H1 (cell line): ENCODE results near the gene KCTD21. TPM values are rescaled to one million over a fixed set of nuclear protein-coding genes. Genes with fewer than 3 reads are reported as not detected.

Source experiments
- CTCF ChIA-PET: fragments of 300-600 bp; sonication (Branson Sonifier 250); formaldehyde crosslinking; loops from one replicate; lab custom pipeline; 2021; ENCODE audit not compliant: partially characterized antibody; lab: Charles Lee
- POLR2A ChIA-PET: fragments of 300-600 bp; sonication (Branson Sonifier 250); formaldehyde crosslinking; loops from one replicate; lab custom pipeline; 2021; ENCODE audit warnings: inconsistent platforms; ENCODE audit not compliant: partially characterized antibody; lab: Charles Lee
- DNase-seq, 2 experiments: peaks; one replicate each; pipeline versions ENCODE4 v3.0.0 to v3.0.0-alpha.2; 2010 to 2022; ENCODE audit warnings: low spot score in 2 of 2, low read depth in 1 of 2, mixed read lengths in 1 of 2
- FAIRE-seq: peaks from 2 replicates; lab custom pipeline; 2011; peaks lifted over from hg19 to GRCh38; lab: Jason Lieb, UNC
- H2AFZ ChIP-seq: 2 replicates; pipeline ENCODE4 v1.8.1; 2012; ENCODE audit warnings: low read length, inconsistent platforms
- H2AK5ac ChIP-seq: 2 replicates; pipeline ENCODE4 v1.6.1; 2013; ENCODE audit warnings: low read depth, low read length
- H2BK120ac ChIP-seq: replicated peaks from 2 replicates; pipeline ENCODE3; 2013; ENCODE audit warnings: low read depth, low read length, inconsistent platforms
- H2BK12ac ChIP-seq: 2 replicates; pipeline ENCODE4 v1.6.1; 2013; ENCODE audit warnings: low read depth, low read length
- H2BK15ac ChIP-seq: 2 replicates; pipeline ENCODE4 v1.6.1; 2013; ENCODE audit warnings: low read length
- H2BK20ac ChIP-seq: 2 replicates; pipeline ENCODE4 v1.6.1; 2013; ENCODE audit warnings: low read length
- H2BK5ac ChIP-seq: 2 replicates; pipeline ENCODE4 v1.6.1; 2013; ENCODE audit warnings: low read depth, low read length
- H3K14ac ChIP-seq: 2 replicates; pipeline ENCODE4 v1.6.1; 2013; ENCODE audit warnings: inconsistent platforms; ENCODE audit not compliant: insufficient read length
- H3K18ac ChIP-seq: 2 replicates; pipeline ENCODE4 v1.6.1; 2013; ENCODE audit warnings: low read length; ENCODE audit errors: extremely low read depth
- H3K23ac ChIP-seq: 2 replicates; pipeline ENCODE4 v1.6.1; 2013; ENCODE audit warnings: inconsistent platforms; ENCODE audit not compliant: insufficient read length
- H3K23me2 ChIP-seq: 2 replicates; pipeline ENCODE4 v1.6.1; 2013; ENCODE audit warnings: low read depth, low read length
- H3K27ac ChIP-seq: 2 replicates; pipeline ENCODE4 v1.6.1; 2011; ENCODE audit warnings: low read depth, low read length, inconsistent platforms
- H3K27me3 ChIP-seq, 4 experiments: replicated peaks in 1 of 4; 1 replicate in 1 of 4; 2 replicates in 3 of 4; pipeline versions ENCODE4 v1.6.1 to v1.8.1; 2011 to 2013; ENCODE audit warnings: low read length in 3 of 4, mild to moderate bottlenecking in 3 of 4, inconsistent platforms in 2 of 4, mixed read lengths in 2 of 4, moderate library complexity in 1 of 4; ENCODE audit not compliant: control insufficient read depth in 3 of 4, insufficient read depth in 3 of 4; ENCODE audit errors: extremely low read depth in 1 of 4
- H3K36me3 ChIP-seq, 4 experiments: 2 replicates each; pipeline versions ENCODE4 v1.6.1 to v1.8.1; 2011 to 2013; ENCODE audit warnings: mild to moderate bottlenecking in 4 of 4, low read length in 3 of 4, moderate library complexity in 2 of 4, control low read depth in 1 of 4, inconsistent platforms in 1 of 4; ENCODE audit not compliant: insufficient read depth in 4 of 4, control insufficient read depth in 2 of 4
- H3K4ac ChIP-seq: replicated peaks from 2 replicates; pipeline ENCODE3; 2013; ENCODE audit warnings: low read length, low read depth, mixed read lengths, inconsistent platforms; ENCODE audit not compliant: insufficient read length
- H3K4me1 ChIP-seq, 4 experiments: replicated peaks in 1 of 4; 1 replicate in 1 of 4; 2 replicates in 3 of 4; pipeline versions ENCODE4 v1.6.1 to v1.8.1; 2011 to 2013; ENCODE audit warnings: low read length in 3 of 4, inconsistent platforms in 2 of 4, mixed read lengths in 1 of 4; ENCODE audit not compliant: insufficient read depth in 4 of 4, control insufficient read depth in 3 of 4
- H3K4me2 ChIP-seq, 2 experiments: 2 replicates each; pipeline versions ENCODE4 v1.6.1 to v1.8.1; 2011 to 2013; ENCODE audit warnings: low read depth in 2 of 2, low read length in 2 of 2, control low read depth in 1 of 2, inconsistent platforms in 1 of 2, mild to moderate bottlenecking in 1 of 2; ENCODE audit not compliant: insufficient read depth in 1 of 2
- H3K4me3 ChIP-seq, 4 experiments: fragments of 200-600, 300-600 bp in 1 of 4; sonication (generic), shearing (Covaris generic), sonication (Bioruptor Twin) in 1 of 4; 2 replicates each; pipeline versions ENCODE4 v1.5.1 to v1.8.1; 2011 to 2016; ENCODE audit warnings: low read length in 4 of 4, low read depth in 3 of 4, control low read depth in 2 of 4, inconsistent platforms in 2 of 4, mild to moderate bottlenecking in 2 of 4, mixed read lengths in 1 of 4, moderate library complexity in 1 of 4; ENCODE audit not compliant: insufficient read depth in 2 of 4; ENCODE audit errors: extremely low read depth in 1 of 4
- H3K56ac ChIP-seq: replicated peaks from 2 replicates; pipeline ENCODE3; 2013; ENCODE audit warnings: low read depth, mild to moderate bottlenecking, mixed read lengths, low read length, inconsistent platforms; ENCODE audit not compliant: insufficient read length
- H3K79me1 ChIP-seq: 2 replicates; pipeline ENCODE4 v1.6.1; 2013; ENCODE audit warnings: low read depth, low read length, control low read depth
- H3K79me2 ChIP-seq, 2 experiments: 2 replicates each; pipeline versions ENCODE4 v1.6.1 to v1.8.1; 2012 to 2013; ENCODE audit warnings: low read length in 2 of 2, mild to moderate bottlenecking in 2 of 2, inconsistent platforms in 1 of 2; ENCODE audit not compliant: insufficient read depth in 2 of 2, control insufficient read depth in 1 of 2
- H3K9ac ChIP-seq, 4 experiments: replicated peaks in 1 of 4; 1 replicate in 1 of 4; 2 replicates in 3 of 4; pipeline versions ENCODE4 v1.6.1 to v1.8.1; 2011 to 2013; ENCODE audit warnings: low read depth in 3 of 4, low read length in 3 of 4, control low read depth in 2 of 4, mild to moderate bottlenecking in 2 of 4, moderate library complexity in 2 of 4, inconsistent platforms in 1 of 4; ENCODE audit errors: extremely low read depth in 1 of 4
- H3K9me3 ChIP-seq, 2 experiments: 2 replicates each; pipeline versions ENCODE4 v1.6.1 to v1.8.1; 2012 to 2013; ENCODE audit warnings: mild to moderate bottlenecking in 2 of 2, moderate library complexity in 2 of 2, control low read depth in 1 of 2, inconsistent platforms in 1 of 2, low read depth in 1 of 2, low read length in 1 of 2, mixed read lengths in 1 of 2; ENCODE audit not compliant: insufficient read depth in 2 of 2
- H4K20me1 ChIP-seq, 2 experiments: replicated peaks in 1 of 2; 2 replicates each; pipeline versions ENCODE3 to v1.8.1; 2011 to 2013; ENCODE audit warnings: inconsistent platforms in 2 of 2, low read length in 2 of 2, mild to moderate bottlenecking in 1 of 2; ENCODE audit not compliant: insufficient read depth in 2 of 2, control insufficient read depth in 1 of 2
- H4K5ac ChIP-seq: 2 replicates; pipeline ENCODE4 v1.6.1; 2013; ENCODE audit warnings: low read length, low read depth, mixed read lengths, inconsistent platforms; ENCODE audit not compliant: insufficient read length
- H4K8ac ChIP-seq: 2 replicates; pipeline ENCODE4 v1.8.0; 2013; ENCODE audit warnings: mild to moderate bottlenecking, moderate library complexity, low read length, inconsistent platforms; ENCODE audit not compliant: insufficient read depth; ENCODE audit errors: extremely low read depth
- H4K91ac ChIP-seq: replicated peaks from 2 replicates; pipeline ENCODE3; 2013; ENCODE audit warnings: low read length, mixed read lengths, inconsistent platforms; ENCODE audit not compliant: insufficient read length
- CHD2 ChIP-seq: IDR thresholded peaks from 2 replicates; pipeline ENCODE4 v1.6.1; 2012; ENCODE audit warnings: low read length, improper control_type of control experiment
- CREB1 ChIP-seq: IDR thresholded peaks from 2 replicates; pipeline ENCODE4 v1.6.1; 2012; ENCODE audit warnings: inconsistent platforms
- EP300 ChIP-seq, 2 experiments: IDR thresholded peaks; 1 replicate in 1 of 2; 2 replicates in 1 of 2; pipeline ENCODE4 v1.6.1; 2011 to 2012; ENCODE audit warnings: low read depth in 2 of 2, low read length in 2 of 2, mild to moderate bottlenecking in 2 of 2, borderline replicate concordance in 1 of 2, inconsistent platforms in 1 of 2, moderate library complexity in 1 of 2
- KDM1A ChIP-seq: fragments of 200-600, 300-600 bp; sonication (generic); IDR thresholded peaks from 2 replicates; pipeline ENCODE4 v1.7.1; 2016; ENCODE audit warnings: mild to moderate bottlenecking, low read length, borderline replicate concordance
- POLR2A ChIP-seq, 2 experiments: IDR thresholded peaks; 1 replicate in 1 of 2; 2 replicates in 1 of 2; pipeline ENCODE4 v1.6.1; 2011; ENCODE audit warnings: low read depth in 2 of 2, low read length in 2 of 2, mild to moderate bottlenecking in 2 of 2; ENCODE audit errors: control extremely low read depth in 1 of 2
- SIN3A ChIP-seq, 2 experiments: IDR thresholded peaks in 1 of 2; conservative IDR thresholded peaks in 1 of 2; 2 replicates each; pipeline ENCODE4 v1.6.1; 2011 to 2012; ENCODE audit warnings: low read length in 2 of 2, improper control_type of control experiment in 1 of 2, low read depth in 1 of 2, mild to moderate bottlenecking in 1 of 2
- TAF7 ChIP-seq: optimal IDR thresholded peaks from 2 replicates; pipeline ENCODE3; 2011; ENCODE audit warnings: low read depth, mild to moderate bottlenecking, inconsistent platforms, low read length, moderate library complexity, borderline replicate concordance
- WGBS, 2 experiments: shearing (Covaris generic) in 1 of 2; methylation state at CpG; one replicate each; pipeline versions ENCODE4 v1.1.6 to v1.1.7; 2013 to 2015; ENCODE audit warnings: low lambda C conversion rate in 2 of 2, mixed read lengths in 2 of 2, inconsistent platforms in 1 of 2, low coverage in 1 of 2, missing lambda C conversion rate in 1 of 2; ENCODE audit not compliant: insufficient replicate concordance in 2 of 2, insufficient coverage in 1 of 2, insufficient read length in 1 of 2; ENCODE audit errors: extremely low coverage in 1 of 2, missing lambda C conversion rate in 1 of 2; 5-methylcytosine and 5-hydroxymethylcytosine counted together
- polyA plus RNA-seq, 7 experiments: library from polyadenylated mRNA; depleted of rRNA in 3 of 7; stranded (reverse) in 5 of 7; unstranded in 2 of 7; fragments of >200 nt in 5 of 7; fragments of 200-250 nt in 2 of 7; gene quantifications; 1 replicate in 5 of 7; 2 replicates in 1 of 7; 4 replicates in 1 of 7; pipeline versions ENCODE4 v1.2.1 to v1.2.3, GENCODE V29; 2011 to 2013; ENCODE audit warnings: missing spikeins in 2 of 7, mixed read lengths in 2 of 7
- total RNA-seq: library from RNA; stranded (reverse); fragmentation: NEBNext Ultra II Directional; extraction: Animal tissue kit (Norgen Biotek cat#: 25700); gene quantifications from 2 replicates; pipeline ENCODE4 v1.2.1, GENCODE V29; 2021

The KCTD21 gene
- total and polyA plus RNA-seq, 2 of the 8 experiments (the other 6 are each of a cell fraction or from before 2014, with no cell fraction given): 3.2 to 4.1 TPM

DNA sequence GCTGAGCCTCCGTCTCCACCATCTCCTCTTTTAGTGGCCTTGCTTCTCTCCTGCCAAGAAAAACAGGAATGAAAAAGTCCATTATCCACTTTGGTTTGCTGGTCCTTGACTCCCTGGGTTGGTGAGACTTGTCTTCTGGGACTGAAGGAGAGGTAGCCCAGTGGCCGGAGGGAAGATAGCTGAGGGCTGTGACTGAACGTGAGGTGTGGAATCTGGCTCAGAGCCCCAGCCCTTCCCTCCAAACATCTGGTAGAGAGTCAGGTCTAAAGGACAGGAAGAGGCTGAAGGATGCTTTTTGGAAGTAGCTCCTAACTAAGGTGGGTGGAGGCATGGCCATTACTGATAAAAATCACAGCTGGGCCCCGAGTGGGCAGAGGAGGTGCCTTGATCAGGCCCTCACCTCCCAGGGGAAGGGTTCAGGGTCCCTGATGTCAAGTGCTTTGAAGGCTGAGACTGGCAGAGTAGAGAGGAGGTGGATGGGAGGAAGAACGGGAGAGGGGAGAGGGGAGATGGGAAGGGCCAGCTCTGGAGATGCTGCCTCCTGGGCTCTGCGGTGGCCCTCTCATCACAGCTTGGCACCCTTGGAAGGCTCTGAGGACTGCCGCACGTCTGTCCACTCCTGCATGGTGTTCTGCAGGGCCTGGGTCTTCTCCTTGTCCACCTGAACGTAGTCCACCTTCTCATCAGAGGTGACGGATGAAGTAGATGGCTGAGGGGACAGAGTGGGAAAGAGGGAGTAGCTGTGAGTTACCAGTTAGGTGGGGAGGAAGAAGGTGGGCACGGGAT lies 30.5 kb upstream of the KCTD21 start:
- Histone ChIP-seq H3K79me1 (no peaks in the 10 kb centered on the region), H2AFZ (no peak overlapping the region), H3K4me1 (no peaks in the 10 kb centered on the region), H2AK5ac (no peak overlapping the region), H3K23ac (no peak overlapping the region), H4K20me1 (peaks cover 0 to 2% of the 10 kb centered on the region in 2 experiments), H3K4me3 (no peak overlapping the region), H3K4me2 (no peak overlapping the region), H3K9me3 (no peaks in the 10 kb centered on the region), H3K79me2 (no peaks in the 10 kb centered on the region), H3K4ac (no peak overlapping the region), H4K91ac (no peak overlapping the region), H2BK5ac (no peak overlapping the region), H3K36me3 (peaks cover 0 to 4% (median 1%) of the 10 kb centered on the region in 4 experiments; a peak in 3 of 8 replicates), H4K5ac (no peak overlapping the region), H3K14ac (no peak overlapping the region), H3K56ac (no peak overlapping the region), H3K27ac (no peak overlapping the region), H2BK12ac (no peak overlapping the region), H3K23me2 (no peaks in the 10 kb centered on the region), H4K8ac (no peak overlapping the region), H3K18ac (no peak overlapping the region), H3K27me3 (no peaks in the 10 kb centered on the region), H3K9ac (no peak overlapping the region), H2BK120ac (no peak overlapping the region), H2BK15ac (no peak overlapping the region), H2BK20ac (no peak overlapping the region)
- FAIRE-seq (no peak), DNase-seq (no peak)
- ChIA-PET CTCF (interaction anchor here (0.6 to 6.7 kb wide), 5 partner anchors 10 to 367 kb away, joined by 3 to 38 read pairs (median 3); no protein-coding TSS in a partner anchor), POLR2A (interaction anchor here (0.8 kb wide), 1 partner anchor 10 kb away, joined by 3 read pairs; no protein-coding TSS in a partner anchor)
- whole genome bisulfite sequencing, 2 experiments: 83% methylated on average over 11 of the region's 11 CpGs; no CpG with 5 or more reads in 1 of the 2 experiments
- TF ChIP-seq CREB1 (no peak), EP300 (IDR thresholded peaks at IDR 0.05; ENCODE audit: borderline replicate concordance in 1 of 2, low read depth in 2 of 2, low read length in 2 of 2) (no peak), POLR2A (IDR thresholded peaks at IDR 0.05; ENCODE audit: control extremely low read depth in 1 of 2, low read depth in 2 of 2, low read length in 2 of 2) (no peak), CHD2 (no peak), KDM1A (no peak), SIN3A (conservative IDR thresholded peaks at IDR 0.05 in 1 of 2, IDR thresholded peaks at IDR 0.05 in 1 of 2; ENCODE audit: low read depth in 1 of 2, low read length in 2 of 2) (no peak), TAF7 (no peak)
